ENCODE results near the gene PERCC1.

GRCh38 chr16:1427473-1428461 lies 3.1 kb upstream of the PERCC1 start:
- TF ChIP-seq CTCF (conservative IDR thresholded peaks at IDR 0.05; ENCODE audit: low read depth, low read length): no peak
- no peak for TF ChIP-seq EZH2 (IDR thresholded peaks at IDR 0.05; ENCODE audit: borderline replicate concordance, low read depth, low read length, poor library complexity, severe bottlenecking)

Measured in A673 (cell line).